GM19099 (cell line): ENCODE data around the gene KAZN.

Source experiments
- POLR2A ChIP-seq: IDR thresholded peaks from 3 replicates; pipeline ENCODE4 v1.6.1; 2011; ENCODE audit warnings: low read depth; ENCODE audit not compliant: insufficient read length; ENCODE audit errors: extremely low read depth

KAZN gene

DNA sequence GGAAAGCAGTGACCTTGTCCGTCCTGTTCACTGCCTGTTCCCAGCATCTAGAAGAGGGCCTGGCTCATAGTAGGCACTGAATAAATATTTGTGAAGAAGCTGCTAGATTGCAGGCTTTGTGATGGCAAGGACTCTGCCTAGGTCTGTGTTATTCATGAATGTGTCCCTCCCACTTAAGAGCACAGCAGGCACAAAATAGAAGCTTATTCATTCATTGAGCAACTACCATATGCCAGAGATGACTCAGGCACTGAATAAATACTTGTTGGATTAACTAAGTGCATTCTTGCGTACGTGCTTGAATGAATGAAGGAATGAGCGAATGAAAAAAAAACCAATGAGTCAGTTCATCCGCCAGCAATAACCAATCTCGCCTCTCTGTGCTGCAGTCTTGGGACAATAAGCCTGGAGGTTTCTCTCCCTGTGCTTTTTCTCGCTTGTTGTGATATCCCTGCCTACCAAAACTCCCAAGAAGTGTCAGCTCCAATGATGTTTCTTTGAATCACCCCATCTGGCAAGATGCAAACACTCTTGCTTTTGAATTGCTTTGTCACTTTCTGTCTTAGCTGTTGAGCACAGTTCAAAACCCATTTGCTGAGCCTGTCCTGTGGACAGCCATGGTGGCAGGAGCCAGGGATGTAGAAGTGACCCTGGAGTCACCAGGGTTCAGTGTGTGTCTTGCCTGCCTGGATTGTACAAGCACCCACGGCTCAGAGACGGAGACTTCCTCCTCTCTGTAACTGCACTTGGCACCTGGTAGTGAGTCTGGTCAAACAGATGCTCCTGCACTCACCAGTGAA lies 143.9 kb downstream of the KAZN start:
- TF ChIP-seq POLR2A = no peak

DNA sequence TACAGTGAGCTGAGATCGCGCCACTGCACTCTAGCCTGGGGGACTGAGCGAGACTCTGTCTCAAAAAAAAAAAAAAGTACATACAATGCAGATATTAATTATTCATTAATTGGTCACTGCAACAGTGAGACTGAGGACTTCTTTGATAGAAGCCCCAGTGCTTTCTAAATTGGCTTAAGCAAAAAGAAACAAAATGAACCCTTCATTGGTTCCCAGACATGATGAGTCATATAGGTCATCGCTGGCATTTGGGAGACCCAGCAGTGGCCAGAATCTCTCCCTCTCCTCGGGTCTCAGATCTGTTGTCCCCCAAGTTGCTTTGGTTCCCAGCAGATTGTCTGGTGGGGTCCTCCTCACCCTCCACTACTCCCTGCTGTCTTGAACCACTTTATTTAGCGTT lies 144.9 kb downstream of the KAZN start:
- TF ChIP-seq POLR2A = no peak

DNA sequence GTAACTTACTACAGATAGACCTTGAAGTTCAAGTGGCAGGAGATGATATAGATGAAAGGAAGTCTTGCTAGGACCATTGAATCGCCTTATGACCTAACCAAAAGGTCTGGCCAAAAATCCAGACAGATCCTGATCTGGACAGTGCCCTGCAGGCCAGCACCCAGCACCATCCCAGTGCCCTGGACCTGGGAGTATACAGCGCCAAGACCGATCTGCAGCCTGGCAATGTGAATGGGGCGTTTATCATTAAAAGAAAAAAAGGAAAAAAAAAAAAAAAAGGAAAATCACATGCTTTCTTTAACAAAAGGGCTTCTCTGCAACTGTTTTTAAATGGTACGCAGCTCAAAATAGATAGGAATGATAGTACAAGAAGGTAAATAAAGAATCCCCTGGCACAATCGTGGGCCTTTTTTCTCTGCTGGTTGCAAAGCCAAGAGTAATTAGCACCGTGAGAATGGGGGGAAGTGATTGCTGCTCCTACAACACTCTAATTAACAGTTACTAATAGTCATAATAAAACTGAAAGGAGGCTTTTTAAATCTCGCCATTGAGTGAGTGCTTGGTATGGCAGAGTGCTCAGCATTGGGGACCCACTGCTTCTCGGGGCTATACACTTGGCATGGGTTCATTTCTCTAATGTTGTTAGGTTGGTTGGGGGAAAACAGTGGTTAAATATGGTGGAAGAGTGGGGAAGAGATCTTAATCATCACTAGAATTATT lies 146.7 kb downstream of the KAZN start:
- TF ChIP-seq POLR2A = no peak

DNA sequence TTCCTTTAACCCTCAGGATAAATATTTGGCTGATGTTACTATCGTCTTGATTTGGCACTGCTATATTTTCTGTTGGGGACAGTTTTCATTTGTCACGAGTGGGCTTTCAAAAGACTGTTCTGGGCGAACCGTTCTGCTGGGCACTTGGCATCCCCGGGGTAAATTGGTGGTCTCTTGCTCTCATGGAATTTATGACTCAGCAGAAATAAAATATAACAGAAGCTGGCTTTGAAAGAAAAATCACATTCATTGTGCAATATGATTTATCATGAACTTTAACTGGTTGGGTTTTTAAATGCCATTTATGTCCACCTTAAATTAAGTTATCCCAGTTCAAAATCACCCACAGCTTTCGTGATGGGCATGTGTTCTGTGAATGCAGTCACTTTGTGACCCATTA lies 147.3 kb downstream of the KAZN start:
- TF ChIP-seq POLR2A = no peak

DNA sequence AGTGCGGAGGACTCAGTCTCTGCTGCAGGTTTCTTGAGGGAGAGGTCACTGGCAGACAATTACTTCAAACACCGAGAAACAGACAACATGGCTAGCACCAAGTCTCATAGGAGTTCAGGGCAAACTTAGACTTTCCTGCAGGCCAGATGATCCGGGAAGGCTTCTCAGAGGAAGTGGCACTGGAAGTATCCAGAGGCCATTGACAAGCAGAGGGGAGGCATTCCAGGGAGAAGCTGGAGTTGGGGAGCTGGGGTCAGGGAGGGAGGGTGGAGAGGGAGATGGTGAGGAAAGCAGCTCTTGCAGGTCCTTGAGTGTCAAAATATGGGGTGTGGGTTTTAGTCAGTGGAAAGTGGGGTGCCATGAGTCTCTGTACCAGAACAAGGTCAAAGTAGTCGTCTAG lies 147.9 kb downstream of the KAZN start:
- TF ChIP-seq POLR2A = no peak

DNA sequence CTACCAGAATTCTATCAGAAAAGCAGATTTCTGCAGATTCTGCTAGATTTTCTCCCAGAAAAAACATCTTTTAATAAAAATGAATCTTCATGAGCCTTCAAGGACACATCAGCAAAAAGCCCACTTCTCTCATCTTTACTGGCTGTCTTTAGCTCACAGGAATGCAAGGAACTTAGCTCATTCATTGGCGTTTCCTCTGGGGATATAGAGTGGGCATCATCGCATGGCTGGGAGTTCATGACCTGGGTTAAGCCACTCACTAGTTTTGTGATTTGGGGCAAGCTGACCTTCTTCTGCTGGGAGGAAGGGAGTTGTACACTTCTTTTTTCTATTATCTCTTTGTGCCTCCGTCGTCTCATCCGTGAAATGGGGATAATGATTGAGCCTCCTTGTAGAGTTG lies 149.7 kb downstream of the KAZN start:
- TF ChIP-seq POLR2A = no peak

DNA sequence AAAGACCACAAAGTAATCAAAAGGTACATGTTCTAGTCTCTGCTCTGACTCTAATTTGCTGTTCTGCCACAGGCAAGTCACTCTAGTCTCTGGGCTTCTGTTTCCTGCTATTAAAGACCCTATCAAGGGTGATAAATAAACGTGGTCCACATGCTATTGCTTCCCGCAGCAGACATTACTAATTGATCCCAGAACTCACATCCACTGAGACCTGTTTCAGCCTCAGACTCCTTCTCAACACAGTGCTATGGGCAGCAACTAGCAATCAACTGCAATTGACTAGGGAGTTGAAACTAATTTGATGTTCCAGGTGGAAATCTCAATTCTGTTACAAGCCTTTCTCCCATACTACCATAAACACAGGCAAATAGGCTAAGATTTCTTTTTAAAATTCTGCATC lies 150.5 kb downstream of the KAZN start:
- TF ChIP-seq POLR2A = no peak

DNA sequence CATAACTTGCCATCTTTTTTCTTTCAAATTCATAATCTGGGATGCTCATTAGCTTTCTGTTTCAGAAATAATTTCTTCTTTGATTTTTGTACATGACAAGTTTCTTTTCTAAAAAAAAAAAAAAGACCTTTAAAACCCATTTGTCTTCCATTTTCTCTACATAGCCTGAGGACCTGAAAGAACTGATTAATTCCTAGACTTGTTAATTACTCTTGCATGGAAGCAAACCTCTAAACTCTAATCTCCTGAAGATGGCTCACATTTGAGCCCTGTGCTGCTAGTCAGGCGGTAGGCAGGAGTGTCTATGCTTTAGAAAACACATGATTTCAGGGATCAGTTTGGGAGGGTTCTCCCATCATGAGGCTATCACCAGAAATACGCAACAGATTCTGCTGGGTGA lies 152.0 kb downstream of the KAZN start:
- TF ChIP-seq POLR2A = no peak

DNA sequence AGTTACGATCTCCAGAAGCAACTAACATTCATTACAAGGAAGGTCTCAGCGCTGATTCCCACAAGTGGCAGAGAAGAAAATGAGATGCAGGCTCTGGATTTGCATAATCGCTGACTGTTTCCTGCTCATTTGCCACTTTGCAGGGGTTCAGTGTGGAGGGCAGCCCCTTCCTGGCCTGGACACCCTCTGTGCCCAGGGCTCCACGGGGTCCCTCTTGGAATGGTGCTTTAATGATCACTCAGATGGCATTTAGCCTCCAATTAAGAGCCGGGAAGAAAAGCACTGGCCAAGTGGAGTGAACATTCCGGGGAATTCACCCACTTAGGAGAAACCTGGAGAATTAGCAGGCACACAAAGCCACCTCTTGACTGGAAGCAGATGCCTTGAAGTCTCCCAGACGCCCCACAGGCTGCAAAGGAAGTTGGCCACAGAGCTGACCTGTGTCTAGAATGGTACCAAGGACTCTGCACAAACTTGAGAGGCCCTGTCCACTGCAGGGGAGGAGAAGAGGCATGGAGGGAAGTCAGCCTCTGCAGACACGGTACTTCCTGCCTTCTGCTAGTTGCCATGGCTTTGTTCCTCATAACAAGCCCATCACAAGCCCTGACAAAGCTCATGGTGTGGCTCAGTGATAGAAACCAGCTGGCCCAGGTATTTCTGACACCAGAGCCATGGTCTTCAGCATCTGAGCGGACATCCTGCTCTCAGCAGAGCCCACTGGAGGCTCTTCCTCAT lies 157.2 kb downstream of the KAZN start:
- TF ChIP-seq POLR2A = no peak

DNA sequence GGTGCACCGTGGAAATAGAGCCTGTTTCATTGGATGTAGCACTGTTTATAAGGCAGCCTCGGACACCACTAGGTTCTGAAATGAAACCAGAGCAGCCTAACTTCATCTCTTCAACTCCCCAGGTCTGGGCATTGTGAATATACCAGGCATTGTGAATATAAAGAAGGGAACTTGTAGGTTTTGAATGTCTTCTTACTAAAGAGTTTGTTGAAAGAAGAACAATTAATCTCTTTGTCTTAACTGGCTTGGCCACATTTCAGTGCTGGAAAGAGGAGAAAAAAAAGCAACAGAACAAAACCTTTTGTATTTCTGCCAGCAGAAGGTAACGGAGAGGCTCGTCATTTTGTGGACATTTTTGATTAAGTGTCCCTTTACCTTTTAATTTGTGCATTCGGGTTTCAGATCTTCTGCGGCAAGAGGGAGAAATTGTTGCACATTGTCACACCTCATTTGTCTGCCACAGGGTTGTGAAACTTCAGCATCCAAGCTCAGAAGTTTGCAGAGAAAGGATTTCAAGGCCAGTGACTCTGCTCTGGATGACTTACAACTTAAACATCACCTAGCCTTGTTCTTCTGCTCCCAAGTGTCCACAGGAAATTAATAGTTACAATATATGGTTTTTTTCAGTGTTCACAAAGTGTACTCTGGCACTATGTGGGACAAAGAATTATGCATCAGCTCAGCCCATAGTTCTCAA lies 158.3 kb downstream of the KAZN start:
- no peak for TF ChIP-seq POLR2A

DNA sequence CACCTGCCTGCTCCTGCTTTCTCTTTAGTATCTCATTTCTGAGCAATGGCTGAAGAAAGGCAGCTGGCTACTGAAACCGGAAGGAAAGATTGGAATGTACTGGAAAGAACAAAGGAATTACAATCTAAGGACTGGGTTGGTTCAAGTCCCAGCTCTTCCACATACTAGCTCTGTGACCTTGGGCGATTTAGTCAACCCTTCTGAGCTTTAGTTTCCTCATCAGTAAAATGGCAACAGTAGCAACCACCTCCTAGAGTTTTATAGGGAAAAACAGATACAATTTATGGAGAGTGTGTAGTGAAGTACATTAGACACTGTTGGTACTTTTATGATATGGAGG lies 158.8 kb downstream of the KAZN start:
- TF ChIP-seq POLR2A = no peak

DNA sequence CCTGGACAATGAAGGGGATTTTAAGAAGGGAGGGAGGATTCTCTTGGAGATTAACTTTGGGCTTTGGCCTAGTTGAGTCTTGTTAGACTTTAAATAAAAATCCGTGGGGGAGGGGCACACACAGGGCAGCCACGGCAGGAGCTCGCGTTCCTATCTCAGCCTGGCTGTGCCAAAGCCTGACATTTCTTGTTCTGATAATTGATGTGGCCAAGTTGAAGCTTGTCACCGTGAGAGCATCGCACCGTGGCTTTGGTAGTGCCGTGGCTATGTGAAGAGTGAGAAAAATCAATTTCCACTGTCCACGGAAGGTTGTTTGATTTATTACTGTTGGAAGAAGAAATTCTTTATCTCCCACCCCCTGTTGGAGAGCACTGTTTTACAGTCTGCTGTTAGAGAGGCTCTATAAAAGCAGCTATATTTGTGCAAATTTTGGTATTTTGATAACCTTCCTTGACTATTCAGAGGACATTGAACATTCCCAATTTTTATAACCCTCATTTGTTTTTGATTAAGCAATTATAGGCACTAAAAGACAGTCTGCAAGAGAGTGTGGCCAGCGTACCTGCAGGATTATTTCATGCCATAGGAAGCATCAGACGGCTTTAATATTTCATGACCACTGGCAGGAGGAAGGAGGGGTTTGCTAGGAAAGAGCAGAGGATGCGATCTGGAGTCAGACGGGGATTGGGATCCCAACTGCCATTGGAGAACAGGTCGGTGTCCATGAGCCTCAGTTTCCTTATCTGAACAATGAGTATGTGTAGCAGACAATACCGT lies 160.7 kb downstream of the KAZN start:
- no peak for TF ChIP-seq POLR2A

DNA sequence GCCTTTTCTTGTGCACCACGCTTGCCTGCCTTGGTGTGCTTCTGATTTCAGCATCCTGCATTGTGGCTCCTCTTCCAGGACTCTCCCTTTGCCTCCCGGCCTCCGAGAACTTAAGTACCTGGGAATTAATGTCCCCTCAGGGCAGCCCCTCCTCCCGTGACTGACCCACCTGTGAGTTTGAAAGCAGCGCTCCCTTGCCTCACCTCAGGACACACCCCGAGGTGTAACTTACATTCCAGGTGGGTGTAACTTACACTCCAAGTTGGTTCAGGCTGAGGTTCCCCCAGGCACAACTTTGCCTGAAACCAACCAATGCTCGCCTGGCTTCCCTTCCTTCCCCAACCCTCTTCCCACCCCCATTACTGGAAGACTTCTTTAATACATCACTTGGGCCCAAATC lies 161.4 kb downstream of the KAZN start:
- no peak for TF ChIP-seq POLR2A

DNA sequence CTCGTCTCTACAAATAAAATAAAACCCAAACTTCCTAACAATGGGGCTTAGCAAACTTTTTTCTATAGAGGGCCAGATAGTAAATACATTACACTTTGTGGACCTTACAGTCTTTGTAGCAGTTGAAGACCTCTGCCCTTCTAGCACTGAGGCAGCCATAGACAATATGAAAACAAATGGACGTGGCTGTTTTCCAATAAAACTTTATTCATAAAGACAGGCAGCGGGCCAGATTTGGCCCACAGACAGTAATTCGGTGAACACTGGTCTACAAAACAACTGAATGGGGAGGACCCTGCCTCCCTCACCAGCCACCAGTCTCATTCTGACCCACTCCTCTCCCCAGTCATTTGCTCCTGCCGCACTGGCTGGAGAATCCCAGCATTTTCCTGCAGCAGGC lies 162.3 kb downstream of the KAZN start:
- no peak for TF ChIP-seq POLR2A
